NCI-H1105 treated with DMSO at 0.1 percent for 48 hours (cell line): ENCODE data around the gene MED19.
A peak's percentile ranks its signal among the peaks of the same experiment; 100 is the strongest.
"Not testable (repeated sequence)": the region's sequence is repeated elsewhere in the genome, so short reads cannot be mapped to it uniquely, and the experiment has no call there.

ENCODE experiments used
- DNase-seq: peaks from one replicate; lab custom pipeline; 2025; lab: John Stamatoyannopoulos, UW

The MED19 gene

DNA sequence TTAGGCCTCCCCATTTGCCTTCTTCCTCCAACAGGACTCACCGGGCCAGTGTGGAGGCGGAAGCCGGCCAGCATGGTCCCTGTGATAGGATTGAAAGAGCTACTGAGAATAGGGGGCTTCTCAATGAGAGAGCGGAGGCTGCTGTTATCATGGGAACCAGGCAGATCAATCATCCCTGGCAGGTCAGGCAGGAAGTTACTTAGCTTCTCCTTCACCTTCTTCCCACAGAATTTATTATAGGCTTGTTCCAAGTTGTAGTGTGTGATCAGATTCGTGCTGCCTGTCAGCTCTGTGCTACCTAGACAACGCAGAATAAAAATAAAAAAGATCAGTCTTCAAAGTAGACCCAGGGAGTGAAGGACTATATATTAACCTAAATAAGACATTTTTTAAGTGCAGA lies 7.1 kb downstream of the MED19 start:
- no peak for DNase-seq

DNA sequence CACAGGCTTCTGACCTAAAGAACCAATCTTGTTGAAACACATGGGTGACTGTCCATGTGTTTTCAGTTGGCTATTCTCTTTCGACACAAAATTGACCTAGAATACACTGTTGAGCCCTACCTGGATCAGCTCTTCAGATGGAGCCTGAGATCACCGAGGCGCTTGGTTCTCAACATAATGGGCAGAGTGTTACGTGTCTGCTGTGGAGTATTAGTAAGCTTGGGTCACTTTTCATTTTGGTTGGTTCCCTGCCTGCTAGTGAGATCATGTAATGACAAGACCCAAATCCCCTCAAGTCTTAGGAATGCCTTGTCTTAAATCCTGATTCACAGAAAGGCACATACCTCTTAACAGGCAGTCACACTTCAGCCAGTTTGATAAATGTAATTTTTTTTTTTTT lies 8.7 kb downstream of the MED19 start:
- no peak for DNase-seq

- DNase-seq = no peak
Observed at GRCh38 chr11:57700425-57700824, 11.6 kb downstream of the MED19 start.

- no peak for DNase-seq
Observed at GRCh38 chr11:57699813-57700212, 12.2 kb downstream of the MED19 start.

GRCh38 chr11:57698843-57699365 lies 13.1 kb downstream of the MED19 start:
- no peak for DNase-seq

DNA sequence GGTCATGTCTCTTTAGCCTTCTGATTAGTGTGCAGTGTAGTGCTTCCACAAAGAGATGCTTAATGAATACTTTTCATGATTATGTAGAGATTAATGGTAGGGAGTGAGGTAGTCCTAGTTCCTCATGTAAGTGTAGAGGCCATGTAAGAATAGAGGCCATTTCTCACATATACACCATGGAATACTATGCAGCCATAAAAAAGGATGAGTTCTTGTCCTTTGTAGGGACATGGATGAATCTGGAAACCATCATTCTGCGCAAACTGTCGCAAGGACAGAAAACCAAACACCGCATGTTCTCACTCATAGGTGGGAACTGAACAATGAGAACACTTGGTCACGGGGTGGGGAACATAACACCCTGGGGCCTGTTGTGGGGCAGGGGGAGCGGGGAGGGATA lies 21.5 kb downstream of the MED19 start:
- not testable (repeated sequence) for DNase-seq

- no peak for DNase-seq
Observed at GRCh38 chr11:57681168-57681567, 30.8 kb downstream of the MED19 start.

DNA sequence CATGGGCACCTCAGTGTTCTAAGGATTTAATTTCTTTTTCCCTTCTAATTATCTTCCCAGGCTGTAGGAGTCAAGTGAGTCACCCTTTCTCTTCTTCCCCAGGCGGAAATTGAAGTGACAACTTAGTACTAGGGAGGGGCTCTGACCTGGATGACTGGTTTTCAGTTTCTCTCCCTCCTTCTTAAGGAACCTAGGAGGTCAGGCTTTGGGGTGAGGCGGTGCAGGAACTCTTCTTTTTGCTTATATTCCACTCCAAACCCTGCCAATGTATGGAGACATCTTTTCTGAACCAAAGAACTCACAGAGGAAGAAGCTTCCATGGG lies 31.5 kb downstream of the MED19 start:
- DNase-seq = no peak

GRCh38 chr11:57679396-57679795 lies 32.6 kb downstream of the MED19 start:
- no peak for DNase-seq

- no peak for DNase-seq
Observed at GRCh38 chr11:57675176-57675941, 36.7 kb downstream of the MED19 start.

DNA sequence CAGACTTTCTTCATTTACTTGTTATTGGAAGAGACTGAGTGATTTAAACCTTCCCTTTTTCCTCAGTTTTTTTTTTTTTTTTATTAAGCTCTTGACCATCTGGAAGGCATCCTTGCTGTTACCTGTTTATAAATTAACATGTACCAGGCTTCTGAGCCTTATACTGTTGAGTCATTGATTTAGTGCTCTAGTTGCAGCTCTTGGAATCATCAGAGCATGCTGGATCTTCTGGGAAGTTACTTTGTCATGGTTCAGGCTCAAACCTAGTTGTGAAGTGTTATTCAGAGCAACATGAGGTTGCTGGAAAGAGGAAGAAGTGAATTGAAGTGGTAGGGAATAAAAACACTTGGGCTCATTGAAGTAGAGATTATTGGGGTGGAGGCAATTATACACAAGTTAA lies 37.8 kb downstream of the MED19 start:
- no peak for DNase-seq

DNA sequence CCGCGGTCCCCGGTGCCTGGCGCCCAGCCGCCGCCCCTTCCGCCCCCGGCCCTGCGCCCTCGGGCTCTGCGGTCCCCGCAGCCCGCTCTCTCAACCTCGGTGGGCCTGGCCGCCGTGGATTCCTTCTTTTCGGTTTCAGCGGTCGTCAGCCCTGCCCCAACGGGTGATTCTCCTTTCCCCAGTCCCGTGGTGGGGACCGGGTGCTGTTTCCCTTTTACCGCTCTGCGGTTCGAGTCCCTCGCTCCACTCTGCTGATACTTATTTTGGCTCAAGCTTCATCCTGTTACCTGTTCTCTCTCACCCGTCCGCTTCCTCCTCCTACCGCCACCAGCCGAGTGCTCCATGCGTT lies 43.6 kb downstream of the MED19 start:
- no peak for DNase-seq

GRCh38 chr11:57667736-57668433 lies 44.1 kb downstream of the MED19 start, which contains the start of gene ZDHHC5:
Gene ZDHHC5 (plus strand): TSS chr11:57668114. CDS start chr11:57673091, 4,977 bp downstream.
- DNase-seq = peak; percentile 99

DNA sequence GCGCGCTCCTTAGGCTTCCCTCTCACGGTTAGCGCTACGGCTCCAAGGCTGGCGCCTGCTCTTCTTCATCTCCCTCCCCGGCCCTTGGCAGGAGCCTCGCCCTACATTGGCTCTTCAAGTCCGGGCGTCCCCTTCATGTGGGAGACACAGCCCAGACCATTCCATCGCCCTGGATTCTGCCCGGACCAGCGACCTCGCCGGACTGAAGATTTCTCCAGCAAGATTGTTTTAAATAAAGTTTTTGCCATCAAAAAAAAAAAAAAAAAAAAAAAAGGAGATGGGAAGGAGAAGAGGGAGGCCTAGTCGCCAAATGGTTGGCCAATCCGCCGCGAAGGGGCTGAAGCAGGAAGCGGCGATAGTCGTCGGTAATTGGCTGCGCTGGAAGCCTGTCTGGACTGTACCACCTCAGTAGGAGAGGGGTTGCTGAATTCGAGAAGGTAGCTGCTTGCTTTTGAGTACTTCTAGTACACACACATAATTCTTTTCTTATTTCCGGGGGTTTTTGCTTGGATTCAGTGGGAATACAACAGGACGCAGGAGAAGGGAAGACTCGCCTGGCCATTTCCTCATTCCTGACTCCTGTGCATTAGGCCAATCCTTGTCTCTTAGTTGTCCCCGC lies 44.8 kb downstream of the MED19 start:
- peak; percentile 99 for DNase-seq

DNA sequence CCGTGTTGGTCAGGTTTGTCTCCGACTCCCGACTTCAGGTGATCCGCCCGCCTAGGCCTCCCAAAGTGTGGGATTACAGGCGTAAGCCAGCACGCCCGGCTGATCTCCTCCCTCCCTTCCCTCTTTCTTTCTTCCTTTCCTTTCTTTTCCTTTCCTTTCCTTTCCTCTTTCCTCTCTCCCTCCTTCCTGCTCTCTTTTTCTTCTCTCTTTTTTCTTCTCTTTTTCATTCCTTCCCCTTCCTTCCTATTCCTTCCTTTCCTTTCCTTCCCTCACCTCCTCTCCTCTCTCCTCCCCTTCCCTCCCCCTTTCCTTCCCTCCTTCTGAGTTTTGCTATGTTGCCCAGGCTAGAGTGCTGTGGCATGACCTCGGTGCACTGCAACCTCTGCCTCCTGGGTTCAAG lies 48.0 kb downstream of the MED19 start:
- DNase-seq = no peak

DNA sequence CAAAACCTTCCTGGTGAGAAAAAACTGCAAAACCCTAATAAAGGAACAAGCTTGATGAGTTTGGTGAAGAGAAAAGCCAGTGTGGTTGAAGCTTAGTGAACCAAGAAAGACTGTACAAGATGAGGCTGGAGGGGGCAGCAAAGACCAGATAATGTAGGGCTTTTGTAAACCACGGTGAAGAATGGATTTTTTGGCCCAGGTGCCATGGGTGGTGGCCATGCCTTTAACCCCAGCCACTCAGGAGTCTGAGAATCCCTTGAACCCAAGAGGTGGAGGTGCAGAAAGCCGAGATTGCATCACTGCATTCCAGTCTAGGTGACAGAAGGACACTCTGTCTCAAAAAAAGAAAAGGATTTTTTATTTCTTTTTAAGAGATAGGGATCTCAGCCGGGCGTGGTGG lies 49.1 kb downstream of the MED19 start:
- DNase-seq = no peak

DNA sequence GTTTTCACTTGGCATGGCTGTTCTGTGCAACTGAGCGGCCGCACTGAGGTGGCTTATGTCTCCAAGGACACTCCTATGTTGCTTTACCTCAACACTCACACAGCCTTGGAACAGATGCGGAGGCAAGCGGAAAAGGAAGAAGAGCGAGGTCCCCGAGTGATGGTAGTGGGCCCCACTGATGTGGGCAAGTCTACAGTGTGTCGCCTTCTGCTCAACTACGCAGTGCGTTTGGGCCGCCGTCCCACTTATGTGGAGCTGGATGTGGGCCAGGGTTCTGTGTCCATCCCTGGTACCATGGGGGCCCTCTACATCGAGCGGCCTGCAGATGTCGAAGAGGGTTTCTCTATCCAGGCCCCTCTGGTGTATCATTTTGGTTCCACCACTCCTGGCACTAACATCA lies 52.3 kb downstream of the MED19 start:
- no peak for DNase-seq

DNA sequence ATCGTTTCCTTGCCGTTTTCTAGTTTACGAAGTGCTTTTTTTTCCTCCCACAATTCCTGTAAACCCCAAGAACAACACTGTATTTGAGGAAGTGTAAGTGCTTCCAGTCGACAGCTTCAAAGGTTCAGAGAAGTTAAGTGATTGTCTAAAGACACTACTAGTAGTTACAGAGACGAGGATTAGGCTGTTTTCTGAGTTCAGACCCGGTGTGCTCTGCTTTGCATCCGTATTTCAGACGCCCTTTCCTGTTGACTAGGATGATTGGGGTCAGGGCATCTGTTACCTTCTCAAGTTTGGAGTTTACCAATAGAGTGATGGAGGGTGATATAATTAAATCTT lies 54.0 kb downstream of the MED19 start:
- DNase-seq = no peak

GRCh38 chr11:57657194-57658022 lies 54.6 kb downstream of the MED19 start, which contains the start of gene CLP1:
Gene CLP1 (plus strand): TSS chr11:57657762. CDS start chr11:57659477, 1,715 bp downstream.
- peak; percentile 97 for DNase-seq

GRCh38 chr11:57656885-57657193 lies 55.2 kb downstream of the MED19 start:
- DNase-seq = no peak
